Activated CD4-positive, alpha-beta memory T cell treated with anti-CD3 and anti-CD28 coated beads for 36 hours (primary cell): ENCODE results near the gene SLC11A2. TPM values are rescaled to one million over a fixed set of nuclear protein-coding genes. Genes with fewer than 3 reads are reported as not detected.

Experiments used
- CTCF ChIA-PET: fragments of 350-600 bp; sonication (Branson Sonifier 250); formaldehyde crosslinking; loops from one replicate; lab custom pipeline; 2021; ENCODE audit warnings: antibody characterized with exemption, inconsistent platforms; lab: Charles Lee
- POLR2A ChIA-PET: fragments of 350-600 bp; sonication (Branson Sonifier 250); formaldehyde crosslinking; loops from one replicate; lab custom pipeline; 2021; ENCODE audit warnings: antibody characterized with exemption; lab: Charles Lee
- DNase-seq: peaks from one replicate; pipeline ENCODE4 v3.0.0-alpha.2; 2020
- H3K27ac Mint-ChIP-seq: one replicate; pipeline ENCODE4 v1.8.0; 2021; ENCODE audit warnings: mixed read lengths
- H3K27me3 Mint-ChIP-seq: one replicate; pipeline ENCODE4 v1.8.0; 2021; ENCODE audit warnings: mixed read lengths
- H3K36me3 Mint-ChIP-seq: one replicate; pipeline ENCODE4 v1.8.0; 2021; ENCODE audit warnings: mixed read lengths
- H3K4me1 Mint-ChIP-seq: one replicate; pipeline ENCODE4 v1.8.0; 2021; ENCODE audit warnings: low read depth, mixed read lengths
- H3K4me3 Mint-ChIP-seq: one replicate; pipeline ENCODE4 v1.8.0; 2021; ENCODE audit warnings: mild to moderate bottlenecking, mixed read lengths
- H3K9me3 Mint-ChIP-seq: one replicate; pipeline ENCODE4 v1.8.0; 2021; ENCODE audit warnings: mixed read lengths
- intact Hi-C: fragments of 100-400 bp; cut with micrococcal nuclease; formaldehyde crosslinking; loops from one replicate; pipeline ENCODE4 v1.15.1; 2023
- total RNA-seq, 2 experiments: library from RNA; stranded (reverse); gene quantifications; one replicate each; pipeline ENCODE4 v1.2.3, GENCODE V29; 2021

SLC11A2 gene
- total RNA-seq, 2 experiments from 2014 or later = 41.4 to 41.6 TPM

- POLR2A ChIA-PET = interaction anchor here (4.7 kb wide), 1 partner anchor 14 kb away, joined by 47 read pairs; the partner anchor contains the start of gene SLC11A2
- no peaks in the 10 kb centered on the region for H3K9me3 Mint-ChIP-seq
- H3K4me1 Mint-ChIP-seq = peaks cover 47% of the 10 kb centered on the region
- no peak for DNase-seq
- intact Hi-C loops = no loop called here
- peaks cover 10% of the 10 kb centered on the region for H3K36me3 Mint-ChIP-seq
- H3K4me3 Mint-ChIP-seq = no peak overlapping the region
- no peaks in the 10 kb centered on the region for H3K27me3 Mint-ChIP-seq
- CTCF ChIA-PET = interaction anchor here (1.0 kb wide), 1 partner anchor 10 kb away, joined by 3 read pairs; no protein-coding TSS in a partner anchor
- H3K27ac Mint-ChIP-seq = peak overlapping the region; percentile 38
Measured at GRCh38 chr12:51011955-51012354, 14.2 kb downstream of the SLC11A2 start.

GRCh38 chr12:51009056-51009440, 17.1 kb downstream of the SLC11A2 start:
- ChIA-PET POLR2A (interaction anchor here (1.0 to 1.4 kb wide), 3 partner anchors 15 to 184 kb away, joined by 4 to 8 read pairs (median 5); partner anchors contain the start of gene SLC11A2), CTCF (interaction anchor here (1.0 to 2.0 kb wide), 6 partner anchors 16 to 244 kb away, joined by 3 to 7 read pairs (median 5); partner anchors contain the start of gene SLC11A2)
- Mint-ChIP-seq H3K27me3 (no peaks in the 10 kb centered on the region), H3K9me3 (no peaks in the 10 kb centered on the region), H3K36me3 (peaks cover 24% of the 10 kb centered on the region), H3K4me3 (peak overlapping the region; percentile 40), H3K27ac (peak overlapping the region; percentile 59), H3K4me1 (peaks cover 45% of the 10 kb centered on the region)
- peak; percentile 74 for DNase-seq
- intact Hi-C loops = no loop called here

GRCh38 chr12:51008329-51009055, 17.7 kb downstream of the SLC11A2 start:
- ChIA-PET POLR2A (interaction anchor here (1.0 to 1.4 kb wide), 3 partner anchors 16 to 183 kb away, joined by 4 to 8 read pairs (median 5); partner anchors contain the start of gene SLC11A2), CTCF (interaction anchor here (1.0 to 2.0 kb wide), 5 partner anchors 16 to 243 kb away, joined by 3 to 7 read pairs (median 5); partner anchors contain the start of gene SLC11A2)
- Mint-ChIP-seq H3K27ac (peak overlapping the region; percentile 59), H3K4me3 (peak overlapping the region; percentile 40), H3K27me3 (no peaks in the 10 kb centered on the region), H3K36me3 (peaks cover 28% of the 10 kb centered on the region), H3K9me3 (no peaks in the 10 kb centered on the region), H3K4me1 (peaks cover 44% of the 10 kb centered on the region)
- DNase-seq = no peak
- intact Hi-C loops = no loop called here

GRCh38 chr12:51005671-51006070, 20.5 kb downstream of the SLC11A2 start:
- intact Hi-C loops = no loop called here
- ChIA-PET CTCF (interaction anchor here (1.1 kb wide), 2 partner anchors 22 to 241 kb away, joined by 3 read pairs; no protein-coding TSS in a partner anchor), POLR2A (no interaction called here)
- no peak for DNase-seq
- H3K9me3 Mint-ChIP-seq = no peaks in the 10 kb centered on the region
- peaks cover 32% of the 10 kb centered on the region for H3K36me3 Mint-ChIP-seq
- H3K27ac Mint-ChIP-seq = no peak overlapping the region
- H3K27me3 Mint-ChIP-seq = no peaks in the 10 kb centered on the region
- H3K4me3 Mint-ChIP-seq = no peak overlapping the region
- H3K4me1 Mint-ChIP-seq = peaks cover 22% of the 10 kb centered on the region

GRCh38 chr12:51005030-51005429, 21.2 kb downstream of the SLC11A2 start:
- Mint-ChIP-seq H3K4me1 (peaks cover 22% of the 10 kb centered on the region), H3K27me3 (no peaks in the 10 kb centered on the region), H3K36me3 (peaks cover 38% of the 10 kb centered on the region), H3K27ac (no peak overlapping the region), H3K9me3 (no peaks in the 10 kb centered on the region), H3K4me3 (no peak overlapping the region)
- DNase-seq = no peak
- intact Hi-C loops = no loop called here
- POLR2A ChIA-PET = no interaction called here
- CTCF ChIA-PET = no interaction called here

GRCh38 chr12:51004504-51004903, 21.7 kb downstream of the SLC11A2 start:
- H3K4me1 Mint-ChIP-seq = peaks cover 19% of the 10 kb centered on the region
- H3K36me3 Mint-ChIP-seq = peaks cover 41% of the 10 kb centered on the region
- no peak overlapping the region for H3K4me3 Mint-ChIP-seq
- no peak for DNase-seq
- no peaks in the 10 kb centered on the region for H3K9me3 Mint-ChIP-seq
- ChIA-PET CTCF (no interaction called here), POLR2A (no interaction called here)
- H3K27me3 Mint-ChIP-seq = no peaks in the 10 kb centered on the region
- intact Hi-C loops = no loop called here
- H3K27ac Mint-ChIP-seq = no peak overlapping the region

- DNase-seq = no peak
- no peaks in the 10 kb centered on the region for H3K27me3 Mint-ChIP-seq
- H3K9me3 Mint-ChIP-seq = no peaks in the 10 kb centered on the region
- POLR2A ChIA-PET = no interaction called here
- H3K4me3 Mint-ChIP-seq = no peak overlapping the region
- intact Hi-C loops = no loop called here
- no peak overlapping the region for H3K27ac Mint-ChIP-seq
- H3K36me3 Mint-ChIP-seq = peaks cover 40% of the 10 kb centered on the region
- H3K4me1 Mint-ChIP-seq = peaks cover 18% of the 10 kb centered on the region
- CTCF ChIA-PET = interaction anchor here (2.0 kb wide), 1 partner anchor 26 kb away, joined by 4 read pairs; no protein-coding TSS in a partner anchor
Measured at GRCh38 chr12:51001799-51002198, 24.4 kb downstream of the SLC11A2 start.

GRCh38 chr12:51000245-51000644, 25.9 kb downstream of the SLC11A2 start:
- CTCF ChIA-PET = no interaction called here
- H3K27me3 Mint-ChIP-seq = no peaks in the 10 kb centered on the region
- no peak for DNase-seq
- H3K27ac Mint-ChIP-seq = peak overlapping the region; percentile 25
- peaks cover 41% of the 10 kb centered on the region for H3K36me3 Mint-ChIP-seq
- POLR2A ChIA-PET = interaction anchor here (0.5 kb wide), 1 partner anchor 39 kb away, joined by 3 read pairs; no protein-coding TSS in a partner anchor
- H3K4me3 Mint-ChIP-seq = no peak overlapping the region
- intact Hi-C loops = no loop called here
- no peaks in the 10 kb centered on the region for H3K9me3 Mint-ChIP-seq
- H3K4me1 Mint-ChIP-seq = peaks cover 18% of the 10 kb centered on the region

- Mint-ChIP-seq H3K9me3 (no peaks in the 10 kb centered on the region), H3K27me3 (no peaks in the 10 kb centered on the region), H3K4me1 (peaks cover 18% of the 10 kb centered on the region), H3K27ac (peak overlapping the region; percentile 26), H3K36me3 (peaks cover 47% of the 10 kb centered on the region), H3K4me3 (no peak overlapping the region)
- intact Hi-C loops = no loop called here
- ChIA-PET POLR2A (interaction anchor here (0.7 to 0.9 kb wide), 2 partner anchors 14 to 27 kb away, joined by 3 read pairs; partner anchors contain the start of gene SLC11A2), CTCF (interaction anchor here (1.0 kb wide), 1 partner anchor 12 kb away, joined by 3 read pairs; no protein-coding TSS in a partner anchor)
- no peak for DNase-seq
Measured at GRCh38 chr12:50999093-50999492, 27.1 kb downstream of the SLC11A2 start.

- peaks cover 23% of the 10 kb centered on the region for H3K4me1 Mint-ChIP-seq
- CTCF ChIA-PET = no interaction called here
- POLR2A ChIA-PET = no interaction called here
- intact Hi-C loops = no loop called here
- no peak for DNase-seq
- H3K4me3 Mint-ChIP-seq = no peak overlapping the region
- peaks cover 63% of the 10 kb centered on the region for H3K36me3 Mint-ChIP-seq
- H3K27me3 Mint-ChIP-seq = no peaks in the 10 kb centered on the region
- H3K27ac Mint-ChIP-seq = no peak overlapping the region
- H3K9me3 Mint-ChIP-seq = no peaks in the 10 kb centered on the region
Measured at GRCh38 chr12:50992819-50993218, 33.4 kb downstream of the SLC11A2 start.

GRCh38 chr12:50991291-50991690, 34.9 kb downstream of the SLC11A2 start:
- CTCF ChIA-PET = no interaction called here
- Mint-ChIP-seq H3K4me1 (peaks cover 35% of the 10 kb centered on the region), H3K27me3 (no peaks in the 10 kb centered on the region), H3K9me3 (no peaks in the 10 kb centered on the region), H3K4me3 (no peak overlapping the region), H3K36me3 (peaks cover 61% of the 10 kb centered on the region), H3K27ac (peak overlapping the region; percentile 7)
- DNase-seq = no peak
- intact Hi-C loops = no loop called here
- POLR2A ChIA-PET = interaction anchor here (1.3 kb wide), 1 partner anchor 29 kb away, joined by 4 read pairs; no protein-coding TSS in a partner anchor

- no peak for DNase-seq
- Mint-ChIP-seq H3K36me3 (peaks cover 59% of the 10 kb centered on the region), H3K4me1 (peaks cover 40% of the 10 kb centered on the region), H3K27ac (peak overlapping the region; percentile 35), H3K4me3 (no peak overlapping the region), H3K27me3 (no peaks in the 10 kb centered on the region), H3K9me3 (no peaks in the 10 kb centered on the region)
- ChIA-PET CTCF (no interaction called here), POLR2A (no interaction called here)
- intact Hi-C loops = loop anchor here (1.0 kb wide), 1 partner anchor 34 kb away; no protein-coding TSS in a partner anchor
Measured at GRCh38 chr12:50990791-50991190, 35.4 kb downstream of the SLC11A2 start.
